HG02870 (cell line): Measurements from ENCODE around the gene GRAP.
"Not testable (repeated sequence)": the region's sequence is repeated elsewhere in the genome, so short reads cannot be mapped to it uniquely, and the experiment has no call there.

Experiments
- ATAC-seq: cut with Tn5 transposase; IDR thresholded peaks from one replicate; pipeline ENCODE4 v1.9.1; 2021; ENCODE audit warnings: mild to moderate bottlenecking, moderate library complexity; ENCODE audit not compliant: unreplicated experiment

The GRAP gene

GRCh38 chr17:19046782-19047375 lies at the start of gene GRAP:
TSS of gene GRAP (minus strand) at chr17:19046957. CDS start at chr17:19046926, 31 bp downstream.
- ATAC-seq: not testable (repeated sequence)

DNA sequence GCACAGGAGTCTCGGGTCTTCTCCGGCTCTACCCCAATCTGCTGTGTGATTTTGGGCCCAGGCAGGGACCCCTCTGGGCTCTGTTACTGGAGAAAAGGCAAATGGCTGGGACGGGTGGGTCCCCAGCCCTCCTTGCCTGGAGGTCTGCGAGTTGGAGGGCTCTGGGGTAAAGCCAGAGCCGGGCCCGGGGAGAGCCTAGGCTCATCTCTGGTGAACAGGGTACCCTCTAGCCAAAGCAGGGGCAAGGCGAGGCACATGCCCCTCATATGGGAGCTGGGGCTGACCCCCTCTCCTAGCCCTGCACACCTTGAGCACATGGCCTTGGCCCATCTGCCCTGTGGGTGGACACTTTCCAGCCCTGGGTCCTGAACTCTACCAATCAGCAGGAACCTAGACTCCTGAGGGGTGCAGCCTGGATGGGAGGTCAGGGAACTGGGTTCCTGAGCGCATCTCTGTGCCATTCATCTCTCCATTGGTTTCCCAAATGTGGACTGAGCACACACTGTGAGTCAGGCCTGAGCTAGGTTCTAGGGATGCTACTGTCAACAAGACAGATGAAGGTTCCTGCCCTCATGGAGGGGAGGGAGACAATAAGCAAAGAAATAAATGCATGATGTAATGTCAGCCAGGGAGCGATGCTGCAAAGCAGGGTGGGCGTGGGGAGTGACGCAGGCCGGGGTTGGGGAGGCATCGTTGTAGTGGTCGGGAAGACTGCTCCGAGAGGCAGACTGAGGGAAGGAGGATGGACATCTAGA lies 47.1 kb upstream of the GRAP start:
- not testable (repeated sequence) for ATAC-seq

- not testable (repeated sequence) for ATAC-seq
These were observed 46.3 kb upstream of the GRAP start for GRCh38 chr17:19092737-19093683.

GRCh38 chr17:19090058-19090772 lies 43.5 kb upstream of the GRAP start:
- ATAC-seq: not testable (repeated sequence)

- not testable (repeated sequence) for ATAC-seq
These were observed 42.3 kb upstream of the GRAP start for GRCh38 chr17:19088804-19089685.

DNA sequence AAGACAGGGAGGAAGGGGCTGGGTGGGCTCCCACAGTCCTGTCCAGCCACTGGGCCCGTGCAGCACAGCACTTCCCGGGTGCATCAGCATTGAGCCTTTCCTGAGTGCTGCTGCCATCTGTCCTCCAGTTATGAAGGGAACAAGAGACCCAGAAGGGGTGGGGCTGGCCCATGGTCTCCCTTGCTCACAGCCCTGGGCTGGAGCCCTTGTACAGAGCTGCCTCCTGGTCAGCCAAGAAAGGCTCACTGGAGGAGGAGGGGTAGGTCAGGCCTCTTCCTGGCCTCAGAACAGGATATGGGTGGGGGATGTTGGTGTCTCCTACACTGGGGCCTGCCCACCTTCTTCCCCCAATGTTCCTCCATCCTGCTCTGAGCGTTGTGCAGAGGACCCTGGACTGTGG lies 30.6 kb upstream of the GRAP start:
- ATAC-seq: not testable (repeated sequence)

DNA sequence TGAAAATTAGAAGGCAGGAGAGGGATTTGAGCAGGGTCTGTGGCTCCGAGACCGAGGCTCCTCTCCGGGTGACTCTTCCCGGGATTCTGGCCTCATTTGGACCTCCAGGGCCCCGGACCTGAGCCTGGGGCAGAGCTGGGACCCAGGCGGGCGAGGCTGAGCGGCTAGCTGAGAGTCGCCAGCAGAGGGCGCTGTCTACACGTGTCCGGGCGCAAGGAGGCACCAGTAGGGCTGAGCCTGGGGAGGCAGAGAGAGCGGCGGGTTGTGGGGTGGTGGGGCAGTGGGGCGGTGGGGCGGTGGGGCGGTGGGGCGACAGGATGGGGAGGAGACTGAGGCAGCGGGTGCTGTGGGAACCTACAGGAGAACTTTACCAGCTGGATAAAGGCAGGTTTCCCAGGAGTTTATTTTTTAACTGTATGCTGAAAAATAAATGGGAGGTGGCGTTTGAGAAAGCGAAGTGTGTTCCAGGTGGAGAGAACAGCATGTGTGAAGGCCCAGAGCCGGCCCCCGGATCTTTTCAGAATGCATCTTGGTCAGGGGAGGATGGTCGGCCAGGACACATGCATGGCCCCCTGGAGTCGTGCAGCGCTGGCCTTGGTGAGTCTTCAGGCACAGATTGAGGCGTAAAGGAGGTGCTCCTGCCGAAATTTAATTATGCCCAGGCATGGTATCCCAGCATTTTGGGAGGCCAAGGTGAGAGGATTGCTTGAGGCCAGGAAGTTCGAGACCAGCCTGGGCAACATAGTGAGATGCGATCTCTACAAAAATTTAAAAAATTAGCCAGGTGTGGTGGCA lies 29.8 kb upstream of the GRAP start:
- ATAC-seq: not testable (repeated sequence)

GRCh38 chr17:19070318-19071168 lies 23.8 kb upstream of the GRAP start:
- peak; percentile 88 for ATAC-seq

DNA sequence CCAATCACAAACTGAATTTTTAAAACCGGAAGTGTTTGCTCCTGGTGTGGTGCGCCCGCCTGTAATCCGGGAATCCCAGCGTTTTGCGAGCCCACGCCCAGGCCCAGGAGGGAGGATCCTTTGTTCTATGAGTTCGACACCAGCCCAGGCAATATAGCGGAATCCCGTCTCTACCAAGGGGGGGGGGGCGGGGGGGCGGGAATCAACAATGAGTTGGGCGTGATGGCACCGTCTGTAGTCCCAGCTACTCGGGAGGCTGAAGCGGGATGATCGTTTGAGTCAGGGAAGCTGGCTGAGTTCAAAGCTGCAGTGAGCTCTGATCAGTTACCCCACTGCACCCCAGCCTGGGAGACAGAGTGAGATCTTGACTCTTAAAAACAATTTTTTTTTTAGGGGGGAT lies 17.6 kb upstream of the GRAP start:
- ATAC-seq: not testable (repeated sequence)

GRCh38 chr17:19063326-19063956 lies 16.7 kb upstream of the GRAP start:
- not testable (repeated sequence) for ATAC-seq

GRCh38 chr17:19062718-19063325 lies 16.1 kb upstream of the GRAP start:
- ATAC-seq: not testable (repeated sequence)

- not testable (repeated sequence) for ATAC-seq
These were observed 15.4 kb upstream of the GRAP start for GRCh38 chr17:19062009-19062717.

- not testable (repeated sequence) for ATAC-seq
These were observed 8.7 kb upstream of the GRAP start for GRCh38 chr17:19055447-19055846.

DNA sequence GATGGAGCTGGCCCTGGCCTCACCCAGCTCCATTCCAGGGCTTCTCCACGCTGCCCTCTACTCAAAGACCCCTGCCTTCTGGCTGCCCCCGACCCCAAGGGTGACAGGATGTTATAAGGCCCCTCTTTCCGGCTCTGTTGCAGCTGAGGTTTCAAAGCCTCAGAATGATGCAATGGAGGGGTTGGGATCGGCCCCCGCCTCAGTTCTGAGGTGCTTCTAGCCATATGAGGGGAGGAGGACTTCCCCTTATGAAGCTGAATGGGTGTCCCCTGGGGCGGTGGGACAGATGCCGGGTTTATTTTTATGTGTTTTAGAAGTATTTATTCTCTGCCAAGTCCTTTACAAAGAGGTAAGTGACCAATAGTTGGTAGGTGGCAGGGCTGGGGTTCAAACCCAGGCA lies 2.1 kb upstream of the GRAP start:
- not testable (repeated sequence) for ATAC-seq

- not testable (repeated sequence) for ATAC-seq
These were observed 753 bp upstream of the GRAP start for GRCh38 chr17:19047510-19047909.

DNA sequence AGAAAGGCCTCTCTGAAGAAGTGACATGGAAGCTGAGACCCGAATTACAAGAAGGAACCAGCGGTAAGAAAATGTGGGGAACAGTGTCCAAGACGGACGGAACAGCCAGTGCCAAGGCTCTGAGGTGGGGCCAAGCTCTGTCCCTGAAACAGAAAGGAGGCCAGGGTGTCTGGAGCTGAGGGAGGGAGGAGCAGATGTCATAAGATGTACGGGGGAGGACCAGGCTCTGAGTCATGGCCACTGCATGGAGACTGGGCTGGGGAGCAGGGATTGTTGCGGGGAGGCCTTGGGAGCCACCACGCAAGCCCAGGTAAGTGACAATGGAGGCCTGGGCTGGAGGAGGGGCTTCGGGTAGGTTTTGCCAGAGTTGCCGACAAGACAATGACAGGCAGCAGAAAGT lies 2.1 kb downstream of the GRAP start:
- ATAC-seq: not testable (repeated sequence)
